H9 (cell line): ENCODE results near the gene USF3. TPM values are rescaled to one million over a fixed set of nuclear protein-coding genes. Genes with fewer than 3 reads are reported as not detected.

ENCODE experiments used
- DNase-seq: peaks from one replicate; pipeline ENCODE4 v3.0.0-alpha.2; 2017
- H2AFZ ChIP-seq: one replicate; pipeline ENCODE4 v1.6.1; 2013; ENCODE audit warnings: mild to moderate bottlenecking, low read length, control low read depth, moderate library complexity
- H2AK5ac ChIP-seq: 2 replicates; pipeline ENCODE4 v1.6.1; 2013; ENCODE audit warnings: low read length, control low read depth, mixed read lengths; ENCODE audit not compliant: insufficient read length
- H2BK120ac ChIP-seq: one replicate; pipeline ENCODE4 v1.6.1; 2013; ENCODE audit warnings: low read depth, mild to moderate bottlenecking, low read length, control low read depth, inconsistent platforms; ENCODE audit not compliant: poor library complexity, severe bottlenecking
- H2BK12ac ChIP-seq: 2 replicates; pipeline ENCODE4 v1.6.1; 2013; ENCODE audit warnings: low read length, control low read depth, mixed read lengths, low read depth; ENCODE audit not compliant: insufficient read length
- H2BK15ac ChIP-seq: 2 replicates; pipeline ENCODE4 v1.6.1; 2013; ENCODE audit warnings: low read depth, low read length, control low read depth
- H2BK20ac ChIP-seq: one replicate; pipeline ENCODE4 v1.6.1; 2013; ENCODE audit warnings: low read depth, mild to moderate bottlenecking, low read length, control low read depth, inconsistent platforms; ENCODE audit not compliant: poor library complexity, severe bottlenecking
- H2BK5ac ChIP-seq: 2 replicates; pipeline ENCODE4 v1.6.1; 2013; ENCODE audit warnings: low read length, control low read depth, mixed read lengths; ENCODE audit not compliant: insufficient read length
- H3K14ac ChIP-seq: 2 replicates; pipeline ENCODE4 v1.6.1; 2013; ENCODE audit warnings: low read length, control low read depth; ENCODE audit not compliant: insufficient read depth
- H3K18ac ChIP-seq: 2 replicates; pipeline ENCODE4 v1.6.1; 2013; ENCODE audit warnings: low read depth, mild to moderate bottlenecking, mixed read lengths, low read length, control low read depth; ENCODE audit not compliant: insufficient read length
- H3K23ac ChIP-seq: 2 replicates; pipeline ENCODE4 v1.6.1; 2013; ENCODE audit warnings: low read length, control low read depth, mixed read lengths, low read depth; ENCODE audit not compliant: insufficient read length
- H3K23me2 ChIP-seq: 2 replicates; pipeline ENCODE4 v1.6.1; 2013; ENCODE audit warnings: low read depth, mild to moderate bottlenecking, mixed read lengths, low read length, control low read depth; ENCODE audit not compliant: insufficient read length, poor library complexity, severe bottlenecking
- H3K27ac ChIP-seq: 2 replicates; pipeline ENCODE4 v1.5.1; 2013; ENCODE audit warnings: low read length, control low read depth, mixed read lengths, low read depth; ENCODE audit not compliant: insufficient read length
- H3K27me3 ChIP-seq: 2 replicates; pipeline ENCODE4 v1.6.1; 2013; ENCODE audit warnings: low read length, control low read depth, inconsistent platforms; ENCODE audit not compliant: insufficient read depth
- H3K4ac ChIP-seq: 2 replicates; pipeline ENCODE4 v1.6.1; 2013; ENCODE audit warnings: low read depth, mild to moderate bottlenecking, control low read depth, inconsistent platforms, low read length, moderate library complexity
- H3K4me1 ChIP-seq: 2 replicates; pipeline ENCODE4 v1.6.1; 2013; ENCODE audit warnings: low read length, control low read depth, inconsistent platforms; ENCODE audit not compliant: insufficient read depth
- H3K4me2 ChIP-seq: 2 replicates; pipeline ENCODE4 v1.6.1; 2013; ENCODE audit warnings: low read length, control low read depth, mixed read lengths; ENCODE audit not compliant: insufficient read length, insufficient read depth
- H3K56ac ChIP-seq: 2 replicates; pipeline ENCODE4 v1.6.1; 2013; ENCODE audit warnings: low read depth, mild to moderate bottlenecking, mixed read lengths, low read length, control low read depth; ENCODE audit not compliant: insufficient read length
- H3K79me1 ChIP-seq: 2 replicates; pipeline ENCODE4 v1.6.1; 2013; ENCODE audit warnings: low read depth, mild to moderate bottlenecking, moderate library complexity, low read length, control low read depth, inconsistent platforms; ENCODE audit not compliant: insufficient read depth, poor library complexity, severe bottlenecking
- H3K79me2 ChIP-seq: 2 replicates; pipeline ENCODE4 v1.6.1; 2013; ENCODE audit warnings: low read length, control low read depth, inconsistent platforms; ENCODE audit not compliant: insufficient read depth
- H3K9ac ChIP-seq: 2 replicates; pipeline ENCODE4 v1.6.1; 2013; ENCODE audit warnings: low read length, control low read depth, mixed read lengths; ENCODE audit not compliant: insufficient read length; ENCODE audit errors: extremely low read depth
- H3K9me3 ChIP-seq: one replicate; pipeline ENCODE4 v1.6.1; 2013; ENCODE audit warnings: low read depth, low read length, inconsistent platforms; ENCODE audit not compliant: control insufficient read depth
- H3T11ph ChIP-seq: one replicate; pipeline ENCODE4 v1.6.1; 2013; ENCODE audit warnings: mild to moderate bottlenecking, low read length, control low read depth, inconsistent platforms
- H4K20me1 ChIP-seq: one replicate; pipeline ENCODE4 v1.6.1; 2013; ENCODE audit not compliant: control insufficient read depth, insufficient read length, insufficient read depth
- H4K5ac ChIP-seq: 2 replicates; pipeline ENCODE4 v1.6.1; 2013; ENCODE audit warnings: low read depth, mild to moderate bottlenecking, mixed read lengths, low read length, control low read depth; ENCODE audit not compliant: insufficient read length
- H4K8ac ChIP-seq: replicated peaks from 2 replicates; pipeline ENCODE4 v1.6.1; 2013; ENCODE audit warnings: low read length, control low read depth, mixed read lengths, low read depth; ENCODE audit not compliant: insufficient read length
- H4K91ac ChIP-seq: 2 replicates; pipeline ENCODE4 v1.6.1; 2013; ENCODE audit warnings: low read depth, mild to moderate bottlenecking, moderate library complexity, mixed read lengths, low read length, control low read depth; ENCODE audit not compliant: insufficient read length
- H3K27ac Mint-ChIP-seq, 3 experiments: 2 replicates in 2 of 3; 3 replicates in 1 of 3; pipeline ENCODE4 v1.8.0; 2020 to 2021; ENCODE audit warnings: mixed read lengths in 3 of 3, mild to moderate bottlenecking in 1 of 3, moderate library complexity in 1 of 3
- H3K27me3 Mint-ChIP-seq: 2 replicates; pipeline ENCODE4 v1.8.0; 2021; ENCODE audit warnings: low read depth, mild to moderate bottlenecking, moderate library complexity, mixed read lengths
- H3K36me3 Mint-ChIP-seq, 3 experiments: 2 replicates in 2 of 3; 3 replicates in 1 of 3; pipeline ENCODE4 v1.8.0; 2020 to 2021; ENCODE audit warnings: low read depth in 3 of 3, mixed read lengths in 3 of 3; ENCODE audit not compliant: insufficient read depth in 1 of 3
- H3K4me1 Mint-ChIP-seq, 2 experiments: 2 replicates each; pipeline ENCODE4 v1.8.0; 2020; ENCODE audit warnings: mixed read lengths in 2 of 2
- H3K4me3 Mint-ChIP-seq, 2 experiments: 2 replicates in 1 of 2; 3 replicates in 1 of 2; pipeline ENCODE4 v1.8.0; 2020 to 2021; ENCODE audit warnings: mild to moderate bottlenecking in 2 of 2, mixed read lengths in 2 of 2, moderate library complexity in 1 of 2
- H3K9me3 Mint-ChIP-seq, 2 experiments: 2 replicates in 1 of 2; 3 replicates in 1 of 2; pipeline ENCODE4 v1.8.0; 2020; ENCODE audit warnings: mild to moderate bottlenecking in 2 of 2, mixed read lengths in 2 of 2, moderate library complexity in 1 of 2
- WGBS: extraction: QIAGEN DNeasy Blood & Tissue Kit; methylation state at CpG from one replicate; pipeline ENCODE4 v1.1.7; 2013; ENCODE audit warnings: missing lambda C conversion rate, low lambda C conversion rate, mixed read lengths; ENCODE audit not compliant: insufficient read length; ENCODE audit errors: extremely low coverage; 5-methylcytosine and 5-hydroxymethylcytosine counted together
- total RNA-seq: library from RNA; stranded (reverse); gene quantifications from 2 replicates; pipeline ENCODE4 v1.2.1, GENCODE V29; 2021
- TF ChIP-seq, protein P1 (sequence below): fragments of 200-600 bp; sonication (generic); conservative IDR thresholded peaks from 3 replicates; pipeline ENCODE4 v1.8.0; 2021; ENCODE audit warnings: antibody characterized with exemption, mild to moderate bottlenecking

USF3 gene
- total RNA-seq, 1 experiment from 2014 or later, result 13.8 TPM

DNA sequence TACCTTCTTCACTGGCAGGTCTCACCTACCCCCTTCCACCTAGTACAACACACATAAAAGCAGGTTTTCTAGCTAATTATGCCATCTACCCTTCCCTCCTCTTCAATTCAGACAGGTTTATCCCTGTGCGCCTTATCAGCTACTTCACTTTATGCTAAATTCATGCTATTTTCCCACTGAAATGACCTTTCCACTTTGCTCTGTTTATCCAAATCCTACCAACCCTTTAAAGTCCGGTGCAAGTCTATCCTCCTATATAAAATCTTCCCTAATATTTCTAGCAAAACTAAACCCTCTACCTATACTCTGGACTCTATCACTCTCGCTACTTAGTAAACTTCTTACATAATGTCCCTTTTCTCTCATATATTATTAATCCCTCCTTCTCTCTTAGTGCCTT is 6.0 kb downstream of the USF3 start:
- Histone ChIP-seq H2BK5ac (no peak overlapping the region), H4K5ac (no peak overlapping the region), H3K23me2 (no peaks in the 10 kb centered on the region), H4K91ac (no peak overlapping the region), H3K79me1 (no peaks in the 10 kb centered on the region), H4K8ac (no peak overlapping the region), H2AK5ac (no peak overlapping the region), H2BK12ac (no peak overlapping the region), H3K56ac (no peak overlapping the region), H2BK15ac (no peak overlapping the region), H4K20me1 (no peaks in the 10 kb centered on the region), H2BK120ac (no peak overlapping the region), H3K9ac (no peak overlapping the region), H3T11ph (no peak overlapping the region), H3K4ac (no peak overlapping the region), H3K27me3 (no peaks in the 10 kb centered on the region), H3K14ac (no peak overlapping the region), H2BK20ac (no peak overlapping the region), H3K9me3 (no peaks in the 10 kb centered on the region), H3K79me2 (peaks cover 2% of the 10 kb centered on the region; the same call in 1 of the 2 replicates), H3K27ac (no peak overlapping the region), H3K4me1 (peaks cover 11% of the 10 kb centered on the region), H3K18ac (no peak overlapping the region), H3K4me2 (no peak overlapping the region), H3K23ac (no peak overlapping the region), H2AFZ (no peak overlapping the region)
- TF ChIP-seq, protein P1, sequence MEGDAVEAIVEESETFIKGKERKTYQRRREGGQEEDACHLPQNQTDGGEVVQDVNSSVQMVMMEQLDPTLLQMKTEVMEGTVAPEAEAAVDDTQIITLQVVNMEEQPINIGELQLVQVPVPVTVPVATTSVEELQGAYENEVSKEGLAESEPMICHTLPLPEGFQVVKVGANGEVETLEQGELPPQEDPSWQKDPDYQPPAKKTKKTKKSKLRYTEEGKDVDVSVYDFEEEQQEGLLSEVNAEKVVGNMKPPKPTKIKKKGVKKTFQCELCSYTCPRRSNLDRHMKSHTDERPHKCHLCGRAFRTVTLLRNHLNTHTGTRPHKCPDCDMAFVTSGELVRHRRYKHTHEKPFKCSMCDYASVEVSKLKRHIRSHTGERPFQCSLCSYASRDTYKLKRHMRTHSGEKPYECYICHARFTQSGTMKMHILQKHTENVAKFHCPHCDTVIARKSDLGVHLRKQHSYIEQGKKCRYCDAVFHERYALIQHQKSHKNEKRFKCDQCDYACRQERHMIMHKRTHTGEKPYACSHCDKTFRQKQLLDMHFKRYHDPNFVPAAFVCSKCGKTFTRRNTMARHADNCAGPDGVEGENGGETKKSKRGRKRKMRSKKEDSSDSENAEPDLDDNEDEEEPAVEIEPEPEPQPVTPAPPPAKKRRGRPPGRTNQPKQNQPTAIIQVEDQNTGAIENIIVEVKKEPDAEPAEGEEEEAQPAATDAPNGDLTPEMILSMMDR, result no peak
- WGBS, result 100% methylated on average over 2 of the region's 3 CpGs
- H3K36me3 Mint-ChIP-seq, result peaks cover 3 to 19% (median 7%) of the 10 kb centered on the region in 3 experiments
- H3K27me3 Mint-ChIP-seq, result no peaks in the 10 kb centered on the region
- no peak overlapping the region for H3K4me3 Mint-ChIP-seq
- DNase-seq, result no peak
- no peak overlapping the region for H3K27ac Mint-ChIP-seq
- peaks cover 23 to 25% of the 10 kb centered on the region in 2 experiments for H3K4me1 Mint-ChIP-seq
- H3K9me3 Mint-ChIP-seq, result peaks cover 0 to 3% of the 10 kb centered on the region in 2 experiments; a peak in 2 of 5 replicates
